ENCODE results near the gene HOXC13.

HOXC13 gene

GRCh38 chr12:53937596-53938325, 870 bp upstream of the HOXC13 start:
- Mint-ChIP-seq H3K36me3 (ENCODE audit: low read depth) (no peaks in the 10 kb centered on the region), H3K4me1 (peaks cover 10% of the 10 kb centered on the region), H3K4me3 (peak overlapping the region in 1 of 3 experiments; percentile 76), H3K9me3 (peaks cover 3% of the 10 kb centered on the region), H3K27ac (no peak overlapping the region), H3K27me3 (ENCODE audit: low read depth) (peaks cover 100% of the 10 kb centered on the region)
- TF ChIP-seq, protein P1, sequence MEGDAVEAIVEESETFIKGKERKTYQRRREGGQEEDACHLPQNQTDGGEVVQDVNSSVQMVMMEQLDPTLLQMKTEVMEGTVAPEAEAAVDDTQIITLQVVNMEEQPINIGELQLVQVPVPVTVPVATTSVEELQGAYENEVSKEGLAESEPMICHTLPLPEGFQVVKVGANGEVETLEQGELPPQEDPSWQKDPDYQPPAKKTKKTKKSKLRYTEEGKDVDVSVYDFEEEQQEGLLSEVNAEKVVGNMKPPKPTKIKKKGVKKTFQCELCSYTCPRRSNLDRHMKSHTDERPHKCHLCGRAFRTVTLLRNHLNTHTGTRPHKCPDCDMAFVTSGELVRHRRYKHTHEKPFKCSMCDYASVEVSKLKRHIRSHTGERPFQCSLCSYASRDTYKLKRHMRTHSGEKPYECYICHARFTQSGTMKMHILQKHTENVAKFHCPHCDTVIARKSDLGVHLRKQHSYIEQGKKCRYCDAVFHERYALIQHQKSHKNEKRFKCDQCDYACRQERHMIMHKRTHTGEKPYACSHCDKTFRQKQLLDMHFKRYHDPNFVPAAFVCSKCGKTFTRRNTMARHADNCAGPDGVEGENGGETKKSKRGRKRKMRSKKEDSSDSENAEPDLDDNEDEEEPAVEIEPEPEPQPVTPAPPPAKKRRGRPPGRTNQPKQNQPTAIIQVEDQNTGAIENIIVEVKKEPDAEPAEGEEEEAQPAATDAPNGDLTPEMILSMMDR (IDR thresholded peaks at IDR 0.05; ENCODE audit: unreplicated experiment in 3 of 3), result no peak

DNA sequence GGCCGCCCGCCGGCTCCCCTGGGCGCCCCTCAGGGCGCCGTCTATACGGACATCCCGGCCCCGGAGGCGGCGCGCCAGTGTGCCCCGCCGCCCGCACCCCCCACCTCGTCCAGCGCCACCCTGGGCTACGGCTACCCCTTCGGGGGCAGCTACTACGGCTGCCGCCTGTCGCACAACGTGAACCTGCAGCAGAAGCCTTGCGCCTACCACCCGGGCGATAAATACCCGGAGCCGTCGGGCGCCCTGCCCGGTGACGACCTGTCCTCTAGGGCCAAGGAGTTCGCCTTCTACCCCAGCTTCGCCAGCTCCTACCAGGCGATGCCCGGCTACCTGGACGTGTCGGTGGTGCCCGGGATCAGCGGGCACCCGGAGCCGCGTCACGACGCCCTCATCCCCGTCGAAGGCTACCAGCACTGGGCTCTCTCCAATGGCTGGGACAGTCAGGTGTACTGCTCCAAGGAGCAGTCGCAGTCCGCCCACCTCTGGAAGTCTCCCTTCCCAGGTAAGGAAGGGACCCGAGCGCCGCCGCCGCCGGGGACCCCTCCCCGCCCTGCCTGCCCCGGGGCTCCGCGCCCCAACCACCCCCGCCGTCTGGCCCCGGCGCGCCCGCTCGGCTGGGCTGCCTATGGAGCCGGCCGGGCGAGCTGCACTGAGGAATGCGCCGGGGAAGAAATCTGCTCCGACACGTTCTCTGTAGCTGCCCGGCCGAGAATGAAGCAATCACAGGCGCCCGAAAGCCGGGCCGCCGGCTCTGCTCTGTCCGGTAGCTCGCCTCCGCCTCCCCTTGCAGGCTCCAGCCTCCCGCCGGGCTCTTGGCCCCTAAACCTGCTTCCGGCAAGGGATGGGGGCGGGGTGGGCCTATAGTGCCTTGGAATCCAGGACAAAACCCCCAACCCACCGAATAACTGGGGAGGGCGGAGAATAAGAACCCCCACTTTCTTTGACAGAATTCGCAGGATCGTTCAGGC, 794 bp downstream of the HOXC13 start:
- Mint-ChIP-seq H3K9me3 (peaks cover 7% of the 10 kb centered on the region), H3K27me3 (ENCODE audit: low read depth) (peaks cover 100% of the 10 kb centered on the region), H3K4me3 (peak overlapping the region in 1 of 3 experiments; percentile 37), H3K36me3 (ENCODE audit: low read depth) (no peaks in the 10 kb centered on the region), H3K4me1 (peaks cover 10% of the 10 kb centered on the region), H3K27ac (no peak overlapping the region)
- TF ChIP-seq, protein P1 (IDR thresholded peaks at IDR 0.05; ENCODE audit: unreplicated experiment in 3 of 3), result no peak

GRCh38 chr12:53940443-53941014, 1.9 kb downstream of the HOXC13 start:
- H3K4me3 Mint-ChIP-seq, result no peak overlapping the region
- H3K4me1 Mint-ChIP-seq, result peaks cover 3% of the 10 kb centered on the region
- H3K36me3 Mint-ChIP-seq (ENCODE audit: low read depth), result no peaks in the 10 kb centered on the region
- no peak overlapping the region for H3K27ac Mint-ChIP-seq
- H3K9me3 Mint-ChIP-seq, result peaks cover 7% of the 10 kb centered on the region
- TF ChIP-seq, protein P1 (IDR thresholded peaks at IDR 0.05; ENCODE audit: unreplicated experiment in 3 of 3), result no peak
- peaks cover 100% of the 10 kb centered on the region for H3K27me3 Mint-ChIP-seq (ENCODE audit: low read depth)

DNA sequence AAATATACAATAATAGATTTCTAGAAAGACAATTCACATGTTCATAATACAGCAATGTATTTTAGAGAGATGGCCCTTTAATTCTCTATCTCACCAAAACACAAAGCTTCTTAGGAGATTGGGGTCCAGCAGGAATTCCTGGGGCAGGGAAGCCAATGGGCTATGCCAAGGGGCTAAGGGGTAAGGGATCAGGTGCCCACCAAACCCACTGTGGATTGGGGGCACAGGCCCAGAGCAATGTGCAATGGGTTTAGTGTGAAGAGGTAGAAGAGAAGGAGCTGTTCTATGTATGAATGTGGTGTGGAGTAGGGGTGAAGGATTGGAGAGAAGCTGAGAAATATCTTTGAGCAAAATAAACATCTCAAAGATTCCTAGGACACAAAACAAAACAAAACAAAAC, 2.6 kb downstream of the HOXC13 start:
- H3K27ac Mint-ChIP-seq, result no peak overlapping the region
- no peaks in the 10 kb centered on the region for H3K36me3 Mint-ChIP-seq (ENCODE audit: low read depth)

DNA sequence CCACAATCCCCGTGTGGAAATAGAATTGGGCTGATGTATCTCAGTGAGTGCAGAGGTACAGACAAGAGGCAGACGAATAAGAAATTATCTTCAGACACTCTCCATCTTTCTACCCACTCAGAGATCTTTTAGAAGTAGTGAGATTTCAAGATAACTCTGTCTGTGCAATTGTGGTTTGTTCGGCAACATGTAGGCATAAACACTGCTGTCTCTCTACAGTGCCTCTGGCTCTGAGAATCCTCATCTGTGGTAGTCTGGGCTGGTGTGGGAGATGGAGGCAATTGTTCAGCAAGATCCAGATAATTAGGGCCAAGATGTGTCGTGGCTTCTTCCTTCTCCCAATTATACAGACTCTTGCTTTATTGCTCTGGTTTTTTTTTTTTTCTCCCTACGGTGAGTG, 3.1 kb downstream of the HOXC13 start:
- TF ChIP-seq, protein P1 (IDR thresholded peaks at IDR 0.05; ENCODE audit: unreplicated experiment in 3 of 3), result no peak
- no peaks in the 10 kb centered on the region for H3K36me3 Mint-ChIP-seq (ENCODE audit: low read depth)
- H3K9me3 Mint-ChIP-seq, result peaks cover 7% of the 10 kb centered on the region
- H3K4me1 Mint-ChIP-seq, result no peaks in the 10 kb centered on the region
- H3K27ac Mint-ChIP-seq, result no peak overlapping the region
- no peak overlapping the region for H3K4me3 Mint-ChIP-seq
- H3K27me3 Mint-ChIP-seq (ENCODE audit: low read depth), result peaks cover 100% of the 10 kb centered on the region

More for the DNA sequence above, 2.6 kb downstream of the HOXC13 start:
- no peak overlapping the region for H3K4me3 Mint-ChIP-seq
- H3K4me1 Mint-ChIP-seq, result no peaks in the 10 kb centered on the region
- TF ChIP-seq, protein P1 (IDR thresholded peaks at IDR 0.05; ENCODE audit: unreplicated experiment in 3 of 3), result no peak
- peaks cover 7% of the 10 kb centered on the region for H3K9me3 Mint-ChIP-seq
- peaks cover 100% of the 10 kb centered on the region for H3K27me3 Mint-ChIP-seq (ENCODE audit: low read depth)

Measured in nephron (organoid).